ENCODE measurements around the gene EME2. TPM values are rescaled to one million over a fixed set of nuclear protein-coding genes. Genes with fewer than 3 reads are reported as not detected.

The EME2 gene
- total RNA-seq, 1 experiment from 2014 or later = 63.6 TPM

DNA sequence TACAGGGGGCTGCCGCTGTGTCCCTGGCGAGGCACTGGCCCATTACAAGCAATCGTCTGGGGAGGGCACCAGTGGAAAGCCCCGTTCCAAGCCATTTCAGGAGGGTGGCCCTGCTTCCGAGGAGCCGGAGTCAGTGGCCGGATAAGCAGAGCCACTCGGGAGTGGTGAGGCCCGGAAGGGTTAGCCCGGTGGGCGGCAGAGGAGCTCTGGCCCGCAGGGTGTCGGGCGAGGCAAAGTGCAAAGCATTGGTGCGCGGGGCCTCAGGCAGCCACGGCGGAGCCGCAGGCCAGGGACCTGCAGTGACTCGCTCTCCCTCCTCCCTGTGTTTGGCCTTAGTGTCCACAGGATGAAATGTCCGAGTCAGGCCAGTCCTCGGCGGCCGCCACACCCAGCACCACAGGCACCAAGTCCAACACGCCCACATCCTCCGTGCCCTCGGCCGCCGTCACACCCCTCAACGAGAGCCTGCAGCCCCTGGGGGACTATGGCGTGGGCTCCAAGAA is 25.9 kb upstream of the EME2 start:
- Histone ChIP-seq H3T11ph (ENCODE audit: low read length) (no peak overlapping the region), H3K23ac (ENCODE audit: insufficient read length, low read depth, low read length) (no peak overlapping the region), H3K79me2 (ENCODE audit: insufficient read depth, low read length) (no peaks in the 10 kb centered on the region), H3K4ac (ENCODE audit: low read depth, low read length) (no peak overlapping the region), H2BK20ac (ENCODE audit: low read depth, low read length, poor library complexity, severe bottlenecking) (no peak overlapping the region), H2BK120ac (ENCODE audit: low read depth, low read length, poor library complexity, severe bottlenecking) (no peak overlapping the region), H2BK12ac (ENCODE audit: insufficient read length, low read depth, low read length) (no peak overlapping the region), H3K56ac (ENCODE audit: insufficient read length, low read depth, low read length) (no peak overlapping the region), H3K14ac (ENCODE audit: insufficient read depth, low read length) (no peak overlapping the region), H3K79me1 (ENCODE audit: insufficient read depth, low read depth, low read length, poor library complexity, severe bottlenecking) (no peaks in the 10 kb centered on the region), H2BK15ac (ENCODE audit: low read depth, low read length) (no peak overlapping the region), H2BK5ac (ENCODE audit: insufficient read length, low read length) (no peak overlapping the region), H3K27me3 (ENCODE audit: insufficient read depth, low read length) (no peaks in the 10 kb centered on the region), H3K18ac (ENCODE audit: insufficient read length, low read depth, low read length) (no peak overlapping the region), H2AFZ (ENCODE audit: low read length) (no peak overlapping the region), H3K9me3 (ENCODE audit: control insufficient read depth, low read depth, low read length) (no peaks in the 10 kb centered on the region), H4K5ac (ENCODE audit: insufficient read length, low read depth, low read length) (no peak overlapping the region), H3K23me2 (ENCODE audit: insufficient read length, low read depth, low read length, poor library complexity, severe bottlenecking) (no peaks in the 10 kb centered on the region), H3K9ac (ENCODE audit: extremely low read depth, insufficient read length, low read length) (no peak overlapping the region), H4K20me1 (ENCODE audit: control insufficient read depth, insufficient read depth, insufficient read length) (peaks cover 3% of the 10 kb centered on the region), H4K8ac (replicated peaks; ENCODE audit: insufficient read length, low read depth, low read length) (no peak overlapping the region), H3K27ac (ENCODE audit: insufficient read length, low read depth, low read length) (no peak overlapping the region), H4K91ac (ENCODE audit: insufficient read length, low read depth, low read length) (no peak overlapping the region), H3K4me1 (ENCODE audit: insufficient read depth, low read length) (no peaks in the 10 kb centered on the region), H3K4me2 (ENCODE audit: insufficient read depth, insufficient read length, low read length) (no peak overlapping the region), H2AK5ac (ENCODE audit: insufficient read length, low read length) (no peak overlapping the region)
- Mint-ChIP-seq H3K27me3 (ENCODE audit: low read depth) (no peaks in the 10 kb centered on the region; the same call in 1 of the 2 replicates), H3K27ac (peak overlapping the region in 1 of 3 experiments; percentile 67; a peak in 2 of 7 replicates), H3K36me3 (ENCODE audit: insufficient read depth in 1 of 3, low read depth in 3 of 3) (peaks cover 3 to 23% (median 23%) of the 10 kb centered on the region in 3 experiments), H3K4me3 (no peak overlapping the region), H3K4me1 (no peaks in the 10 kb centered on the region), H3K9me3 (no peaks in the 10 kb centered on the region)
- WGBS (ENCODE audit: extremely low coverage, insufficient read length, low lambda C conversion rate) = no CpG with 5 or more reads among the region's 31 CpGs
- TF ChIP-seq, protein P1, sequence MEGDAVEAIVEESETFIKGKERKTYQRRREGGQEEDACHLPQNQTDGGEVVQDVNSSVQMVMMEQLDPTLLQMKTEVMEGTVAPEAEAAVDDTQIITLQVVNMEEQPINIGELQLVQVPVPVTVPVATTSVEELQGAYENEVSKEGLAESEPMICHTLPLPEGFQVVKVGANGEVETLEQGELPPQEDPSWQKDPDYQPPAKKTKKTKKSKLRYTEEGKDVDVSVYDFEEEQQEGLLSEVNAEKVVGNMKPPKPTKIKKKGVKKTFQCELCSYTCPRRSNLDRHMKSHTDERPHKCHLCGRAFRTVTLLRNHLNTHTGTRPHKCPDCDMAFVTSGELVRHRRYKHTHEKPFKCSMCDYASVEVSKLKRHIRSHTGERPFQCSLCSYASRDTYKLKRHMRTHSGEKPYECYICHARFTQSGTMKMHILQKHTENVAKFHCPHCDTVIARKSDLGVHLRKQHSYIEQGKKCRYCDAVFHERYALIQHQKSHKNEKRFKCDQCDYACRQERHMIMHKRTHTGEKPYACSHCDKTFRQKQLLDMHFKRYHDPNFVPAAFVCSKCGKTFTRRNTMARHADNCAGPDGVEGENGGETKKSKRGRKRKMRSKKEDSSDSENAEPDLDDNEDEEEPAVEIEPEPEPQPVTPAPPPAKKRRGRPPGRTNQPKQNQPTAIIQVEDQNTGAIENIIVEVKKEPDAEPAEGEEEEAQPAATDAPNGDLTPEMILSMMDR (conservative IDR thresholded peaks at IDR 0.05) = no peak
- no peak for DNase-seq

All from H9 (cell line).